Mesodermal cell (in vitro differentiated cells): ENCODE data around the gene SVIL.
"Not testable (repeated sequence)": the region's sequence is repeated elsewhere in the genome, so short reads cannot be mapped to it uniquely, and the experiment has no call there.

Experiments used
- H3K27ac ChIP-seq: 2 replicates; pipeline ENCODE4 v1.7.0; 2013; ENCODE audit warnings: mild to moderate bottlenecking, low read depth, low read length, moderate library complexity; ENCODE audit not compliant: severe bottlenecking
- H3K36me3 ChIP-seq: 2 replicates; pipeline ENCODE4 v1.7.1; 2013; ENCODE audit warnings: mild to moderate bottlenecking, low read length, moderate library complexity; ENCODE audit not compliant: control insufficient read depth, insufficient read depth
- H3K4me1 ChIP-seq: one replicate; pipeline ENCODE4 v1.7.1; 2013; ENCODE audit warnings: mild to moderate bottlenecking, low read length; ENCODE audit not compliant: insufficient read depth, control insufficient read depth, poor library complexity, severe bottlenecking
- H3K4me3 ChIP-seq: 2 replicates; pipeline ENCODE4 v1.7.0; 2013; ENCODE audit warnings: low read length, control low read depth, mild to moderate bottlenecking; ENCODE audit not compliant: insufficient read depth, poor library complexity, severe bottlenecking; ENCODE audit errors: extremely low read depth
- H3K9me3 ChIP-seq: 2 replicates; pipeline ENCODE4 v1.7.1; 2013; ENCODE audit warnings: mild to moderate bottlenecking, low read length, moderate library complexity; ENCODE audit not compliant: control insufficient read depth
- WGBS, 2 experiments: methylation state at CpG; one replicate each; pipeline ENCODE4 v1.1.5; 2013; ENCODE audit warnings: missing lambda C conversion rate in 2 of 2; ENCODE audit not compliant: insufficient coverage in 2 of 2; 5-methylcytosine and 5-hydroxymethylcytosine counted together

Gene SVIL

DNA sequence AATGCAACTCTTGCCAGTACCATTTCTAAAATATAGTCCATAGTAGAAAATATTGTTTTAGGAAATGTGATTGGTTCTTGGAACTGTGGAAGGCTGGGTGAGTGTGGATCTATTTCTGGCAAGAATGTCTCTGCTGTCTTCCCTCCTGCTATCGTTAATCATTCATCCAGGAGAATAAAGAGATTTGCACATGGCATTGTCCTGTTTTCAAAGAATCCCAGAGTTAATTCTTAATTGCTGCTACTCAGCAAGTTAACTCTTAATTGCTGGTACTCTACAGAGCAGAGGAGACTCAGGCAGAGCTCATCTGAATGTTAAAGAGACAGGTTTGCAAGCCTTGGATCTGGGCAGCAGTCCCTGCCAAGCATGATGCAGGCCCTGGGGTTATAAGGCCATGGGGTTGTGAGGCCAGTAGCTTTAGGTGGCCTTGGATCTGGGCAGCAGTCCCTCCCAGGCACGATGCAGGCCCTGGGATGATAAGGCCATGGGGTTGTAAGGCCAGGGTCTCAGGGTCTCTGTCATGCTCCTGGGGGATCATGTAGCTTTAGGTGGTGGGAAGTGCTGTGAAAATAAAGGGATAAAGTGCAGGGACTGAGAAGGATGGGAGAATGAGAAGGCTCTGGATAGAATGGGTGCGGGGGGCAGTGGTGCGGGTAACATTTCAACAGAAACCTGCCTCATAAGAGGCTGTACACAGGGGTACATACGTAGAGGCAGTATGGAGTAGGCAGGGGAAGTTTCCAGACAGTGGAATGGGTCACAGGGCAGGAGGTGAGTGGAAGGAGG, 162.3 kb downstream of the SVIL start:
- 97 to 98% methylated on average over 4 of the region's 5 CpGs for WGBS, 2 experiments
- no peaks in the 10 kb centered on the region for H3K9me3 ChIP-seq
- H3K4me3 ChIP-seq, result no peak overlapping the region
- no peak overlapping the region for H3K27ac ChIP-seq
- peaks cover 84% of the 10 kb centered on the region for H3K36me3 ChIP-seq
- H3K4me1 ChIP-seq, result no peaks in the 10 kb centered on the region

DNA sequence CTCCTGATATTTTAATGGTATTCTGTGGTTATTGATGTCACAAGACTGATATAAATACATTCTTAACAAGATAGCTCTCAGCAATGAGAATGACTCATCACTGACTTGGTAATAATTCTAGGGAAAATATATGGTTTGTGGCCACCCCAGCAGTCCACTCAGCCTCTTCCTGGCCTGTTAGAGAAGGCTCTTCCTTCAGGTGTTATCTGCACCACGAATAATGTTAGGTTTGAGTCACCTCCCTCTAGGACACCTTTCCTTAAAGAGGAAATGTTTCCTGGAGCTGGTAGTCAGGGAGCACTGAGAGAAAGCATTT, 163.3 kb downstream of the SVIL start:
- Histone ChIP-seq H3K4me1 (no peaks in the 10 kb centered on the region), H3K27ac (peak overlapping the region; percentile 31), H3K4me3 (no peak overlapping the region), H3K9me3 (no peaks in the 10 kb centered on the region), H3K36me3 (peaks cover 82% of the 10 kb centered on the region)
- WGBS, 2 experiments, result no CpG with 5 or more reads among the region's 1 CpG

GRCh38 chr10:29470843-29471543, 163.8 kb downstream of the SVIL start:
- Histone ChIP-seq H3K36me3 (peaks cover 86% of the 10 kb centered on the region), H3K4me1 (no peaks in the 10 kb centered on the region)
- WGBS, 2 experiments, result 74 to 95% methylated on average over 4 to 5 of the region's 14 CpGs

GRCh38 chr10:29470355-29470705, 164.4 kb downstream of the SVIL start:
- H3K27ac ChIP-seq, result no peak overlapping the region
- H3K4me3 ChIP-seq, result no peak overlapping the region
- 69 to 80% methylated on average over 16 of the region's 16 CpGs for WGBS, 2 experiments
- H3K9me3 ChIP-seq, result no peaks in the 10 kb centered on the region
- peaks cover 83% of the 10 kb centered on the region for H3K36me3 ChIP-seq
- H3K4me1 ChIP-seq, result no peaks in the 10 kb centered on the region

More at GRCh38 chr10:29470843-29471543, 163.8 kb downstream of the SVIL start:
- peak overlapping the region; percentile 31 for H3K27ac ChIP-seq
- no peak overlapping the region for H3K4me3 ChIP-seq
- no peaks in the 10 kb centered on the region for H3K9me3 ChIP-seq

GRCh38 chr10:29469481-29470354, 165.1 kb downstream of the SVIL start:
- no peak overlapping the region for H3K4me3 ChIP-seq
- 92 to 94% methylated on average over 27 to 28 of the region's 28 CpGs for WGBS, 2 experiments
- peaks cover 82% of the 10 kb centered on the region for H3K36me3 ChIP-seq
- no peak overlapping the region for H3K27ac ChIP-seq
- no peaks in the 10 kb centered on the region for H3K9me3 ChIP-seq
- H3K4me1 ChIP-seq, result no peaks in the 10 kb centered on the region

DNA sequence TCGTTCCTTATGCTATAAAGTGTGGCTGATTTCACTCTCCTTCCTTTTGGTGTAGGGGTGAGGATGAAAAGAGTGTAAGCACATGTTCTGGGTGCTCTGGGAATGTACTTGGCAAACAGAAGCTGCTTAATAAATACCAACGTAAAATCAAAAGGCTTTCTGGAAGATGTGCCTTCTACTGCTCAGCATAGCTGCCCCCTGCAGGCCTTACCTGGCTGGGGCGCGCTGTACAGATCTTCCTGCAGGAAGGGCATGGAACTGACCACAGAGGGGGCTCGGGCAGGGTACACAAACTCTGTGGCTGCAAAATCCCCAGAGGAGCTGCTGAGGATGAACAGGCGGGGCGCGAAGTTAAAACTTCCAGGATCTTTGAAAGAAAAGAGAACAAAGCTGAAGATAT, 169.4 kb downstream of the SVIL start:
- Histone ChIP-seq H3K36me3 (peaks cover 85% of the 10 kb centered on the region), H3K4me3 (no peak overlapping the region), H3K4me1 (no peaks in the 10 kb centered on the region), H3K9me3 (peaks cover 9% of the 10 kb centered on the region), H3K27ac (no peak overlapping the region)
- WGBS, 2 experiments, result 80 to 92% methylated on average over 4 to 8 of the region's 8 CpGs

DNA sequence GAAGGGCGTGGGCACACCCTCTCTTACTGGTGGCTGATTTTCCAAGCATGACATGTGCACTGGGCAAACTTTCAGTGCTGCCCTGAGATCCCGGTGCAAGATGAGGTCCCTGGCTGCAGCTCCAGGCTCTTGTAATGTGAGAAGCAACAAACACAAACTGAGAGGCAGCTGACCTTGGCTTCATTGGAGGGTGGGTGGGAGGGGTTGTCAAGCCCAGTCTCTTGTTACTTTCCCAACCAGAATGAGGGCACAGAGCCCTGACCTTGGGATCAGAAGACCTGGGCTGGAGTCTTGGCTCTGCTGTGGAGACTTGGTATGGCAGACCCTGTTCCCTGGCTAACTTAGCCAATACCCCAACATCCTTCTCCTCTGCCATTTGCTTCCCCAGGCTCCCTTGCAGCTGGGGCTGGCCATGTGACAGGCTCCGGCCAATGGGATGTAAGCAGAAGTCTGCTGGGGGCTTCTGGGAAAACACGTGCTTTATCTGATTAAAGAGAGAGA, 170.1 kb downstream of the SVIL start:
- Histone ChIP-seq H3K9me3 (peaks cover 15% of the 10 kb centered on the region), H3K36me3 (peaks cover 85% of the 10 kb centered on the region)
- not testable (repeated sequence) for H3K4me3 ChIP-seq, H3K4me1 ChIP-seq, H3K27ac ChIP-seq
- WGBS, 2 experiments, result 92 to 100% methylated on average over 1 to 2 of the region's 4 CpGs

DNA sequence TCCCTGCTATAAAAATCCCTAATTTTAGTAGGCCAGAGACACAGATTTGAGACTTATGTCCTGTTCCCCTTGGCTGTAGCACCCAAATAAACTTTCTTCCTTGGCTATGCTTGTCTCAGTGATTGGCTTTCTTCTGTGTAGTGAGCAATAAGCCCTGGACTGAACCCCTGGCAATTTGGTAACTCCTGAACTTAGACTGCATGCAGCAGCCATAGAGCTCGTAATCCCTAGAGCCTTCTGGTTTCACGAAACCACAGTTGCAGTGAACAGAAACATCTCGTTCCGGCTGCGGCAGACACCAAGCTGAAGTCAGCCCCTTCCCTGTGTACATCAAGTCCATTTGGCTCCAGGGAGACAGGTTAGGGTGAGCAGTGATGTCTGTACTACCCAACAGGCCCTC, 173.7 kb downstream of the SVIL start:
- 70 to 80% methylated on average over 4 to 5 of the region's 5 CpGs for WGBS, 2 experiments
- Histone ChIP-seq H3K4me3 (no peak overlapping the region), H3K4me1 (no peaks in the 10 kb centered on the region), H3K27ac (no peak overlapping the region), H3K36me3 (peaks cover 85% of the 10 kb centered on the region), H3K9me3 (peaks cover 15% of the 10 kb centered on the region)

DNA sequence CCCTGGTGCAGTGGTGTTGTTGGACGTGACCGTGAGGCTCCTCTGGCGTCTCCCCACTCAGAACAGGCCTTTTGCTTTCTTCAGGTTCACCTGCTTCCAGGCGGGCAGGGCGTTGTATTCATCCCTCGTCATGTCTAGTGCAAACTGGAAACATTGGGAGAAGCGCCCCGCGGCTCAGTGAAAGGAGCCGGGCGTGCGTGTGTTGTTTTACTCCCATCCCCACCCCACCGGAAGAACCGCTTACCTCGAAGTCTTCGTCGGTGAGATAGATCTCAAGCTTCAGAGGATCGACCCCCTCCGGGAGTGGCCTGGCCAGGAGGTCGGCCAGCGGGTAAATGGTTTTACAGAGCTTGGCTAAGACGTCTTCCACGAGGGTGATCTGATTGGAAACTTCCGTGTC, 176.6 kb downstream of the SVIL start:
- Histone ChIP-seq H3K36me3 (peaks cover 76% of the 10 kb centered on the region), H3K9me3 (peaks cover 15% of the 10 kb centered on the region)
- not testable (repeated sequence) for H3K27ac ChIP-seq, H3K4me1 ChIP-seq, H3K4me3 ChIP-seq
- 85 to 92% methylated on average over 15 to 22 of the region's 24 CpGs for WGBS, 2 experiments

DNA sequence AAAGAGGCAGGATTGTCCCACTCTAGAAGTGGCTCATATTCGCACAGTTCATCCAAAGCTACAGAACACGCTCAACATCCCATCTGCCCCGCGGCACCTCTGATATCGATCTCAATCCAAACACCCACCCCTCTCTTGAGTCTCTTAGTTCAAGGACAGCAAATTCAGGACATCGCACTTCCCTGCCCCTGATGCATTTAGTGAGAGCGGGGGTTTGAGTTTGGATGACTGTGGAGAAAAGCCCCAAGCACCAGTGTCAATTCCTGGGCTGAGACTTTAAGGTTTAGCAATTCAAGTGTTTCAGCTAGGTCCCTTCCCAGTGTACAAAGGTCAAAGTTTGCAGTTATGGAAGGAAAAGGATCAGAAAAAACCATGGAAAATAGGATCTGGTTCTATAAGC, 179.7 kb downstream of the SVIL start:
- no peak overlapping the region for H3K27ac ChIP-seq
- 80 to 97% methylated on average over 4 to 6 of the region's 7 CpGs for WGBS, 2 experiments
- H3K4me3 ChIP-seq, result no peak overlapping the region
- no peaks in the 10 kb centered on the region for H3K4me1 ChIP-seq
- peaks cover 3% of the 10 kb centered on the region for H3K9me3 ChIP-seq
- peaks cover 45% of the 10 kb centered on the region for H3K36me3 ChIP-seq
